ENCODE measurements around the gene MZT2B.
"Not testable (repeated sequence)": the region's sequence is repeated elsewhere in the genome, so short reads cannot be mapped to it uniquely, and the experiment has no call there.

Gene MZT2B

GRCh38 chr2:130187268-130187667 is 5.2 kb downstream of the MZT2B start:
- TF ChIP-seq CTCF (conservative IDR thresholded peaks at IDR 0.05; ENCODE audit: low read depth) = no peak
- H3K27ac ChIP-seq = peak overlapping the region; percentile 17; the same call in 1 of the 2 replicates
- ChIA-PET POLR2A (ENCODE audit: low non-redundant PET) (no interaction called here), CTCF (no interaction called here)
- DNase-seq (ENCODE audit: low spot score) = no peak

- CTCF ChIA-PET; H3K27ac ChIP-seq; POLR2A ChIA-PET (ENCODE audit: low non-redundant PET); DNase-seq (ENCODE audit: low spot score): not testable (repeated sequence)
These were observed 6.1 kb downstream of the MZT2B start for GRCh38 chr2:130187859-130188792.

GRCh38 chr2:130188958-130189357 is 6.9 kb downstream of the MZT2B start:
- DNase-seq (ENCODE audit: low spot score); CTCF ChIA-PET; POLR2A ChIA-PET (ENCODE audit: low non-redundant PET); H3K27ac ChIP-seq: not testable (repeated sequence)

- DNase-seq (ENCODE audit: low spot score) = no peak
- POLR2A ChIA-PET (ENCODE audit: low non-redundant PET) = no interaction called here
- CTCF ChIA-PET = no interaction called here
- TF ChIP-seq CTCF (conservative IDR thresholded peaks at IDR 0.05; ENCODE audit: low read depth) = no peak
- no peak overlapping the region for H3K27ac ChIP-seq
These were observed 8.2 kb downstream of the MZT2B start for GRCh38 chr2:130190237-130190636.

GRCh38 chr2:130191319-130191718 is 9.3 kb downstream of the MZT2B start:
- DNase-seq (ENCODE audit: low spot score); CTCF ChIA-PET; H3K27ac ChIP-seq; POLR2A ChIA-PET (ENCODE audit: low non-redundant PET): not testable (repeated sequence)

GRCh38 chr2:130192451-130192850 is 10.4 kb downstream of the MZT2B start:
- DNase-seq (ENCODE audit: low spot score); H3K27ac ChIP-seq; POLR2A ChIA-PET (ENCODE audit: low non-redundant PET): not testable (repeated sequence)
- CTCF ChIA-PET = interaction anchor here (0.6 kb wide), 1 partner anchor 150 kb away, joined by 3 read pairs; the partner anchor contains the start of gene IMP4

- H3K27ac ChIP-seq; CTCF ChIA-PET; POLR2A ChIA-PET (ENCODE audit: low non-redundant PET); DNase-seq (ENCODE audit: low spot score): not testable (repeated sequence)
These were observed 11.8 kb downstream of the MZT2B start for GRCh38 chr2:130193824-130194223.

- DNase-seq (ENCODE audit: low spot score); H3K27ac ChIP-seq; POLR2A ChIA-PET (ENCODE audit: low non-redundant PET); CTCF ChIA-PET: not testable (repeated sequence)
These were observed 13.1 kb downstream of the MZT2B start for GRCh38 chr2:130195089-130195635.

GRCh38 chr2:130196052-130196451 is 14.0 kb downstream of the MZT2B start:
- POLR2A ChIA-PET (ENCODE audit: low non-redundant PET); H3K27ac ChIP-seq; DNase-seq (ENCODE audit: low spot score); CTCF ChIA-PET: not testable (repeated sequence)

- CTCF ChIA-PET = interaction anchor here (0.5 kb wide), 1 partner anchor 59 kb away, joined by 3 read pairs; no protein-coding TSS in a partner anchor
- no peak for DNase-seq (ENCODE audit: low spot score)
- POLR2A ChIA-PET (ENCODE audit: low non-redundant PET) = no interaction called here
- no peak within 1 kb of the TSS for H3K27ac ChIP-seq
- no peak for TF ChIP-seq CTCF (conservative IDR thresholded peaks at IDR 0.05; ENCODE audit: low read depth)
These were observed 16.3 kb downstream of the MZT2B start, which contains the start of gene TUBA3E for GRCh38 chr2:130198343-130198742. Gene TUBA3E (minus strand): TSS chr2:130198439. CDS start chr2:130198360, 79 bp downstream.

GRCh38 chr2:130202518-130202917 is 20.5 kb downstream of the MZT2B start:
- CTCF ChIA-PET; POLR2A ChIA-PET (ENCODE audit: low non-redundant PET); DNase-seq (ENCODE audit: low spot score); H3K27ac ChIP-seq: not testable (repeated sequence)

- H3K27ac ChIP-seq; CTCF ChIA-PET; POLR2A ChIA-PET (ENCODE audit: low non-redundant PET); DNase-seq (ENCODE audit: low spot score): not testable (repeated sequence)
These were observed 21.1 kb downstream of the MZT2B start for GRCh38 chr2:130203150-130203549.

- POLR2A ChIA-PET (ENCODE audit: low non-redundant PET); CTCF ChIA-PET; H3K27ac ChIP-seq; DNase-seq (ENCODE audit: low spot score): not testable (repeated sequence)
These were observed 25.0 kb downstream of the MZT2B start for GRCh38 chr2:130207051-130207450.

- H3K27ac ChIP-seq; DNase-seq (ENCODE audit: low spot score); CTCF ChIA-PET; POLR2A ChIA-PET (ENCODE audit: low non-redundant PET): not testable (repeated sequence)
These were observed 37.1 kb downstream of the MZT2B start for GRCh38 chr2:130219147-130219546.
